ENCODE measurements around the gene RHOJ.

GRCh38 chr14:63322472-63322871 is 118.2 kb downstream of the RHOJ start:
- no peak for TF ChIP-seq CTCF (IDR thresholded peaks at IDR 0.05)
- no peak for TF ChIP-seq EZH2 (IDR thresholded peaks at IDR 0.05; ENCODE audit: borderline replicate concordance, insufficient read depth, low read depth, low read length, poor library complexity, severe bottlenecking)
